Loucy (cell line): ENCODE measurements around the gene TLK1.

Experiments
- EZH2phosphoT487 ChIP-seq: fragments of 200-600 bp; IDR thresholded peaks from 2 replicates; pipeline ENCODE4 v1.6.1; 2018; ENCODE audit warnings: antibody characterized with exemption, mild to moderate bottlenecking, moderate library complexity, borderline replicate concordance
- TF ChIP-seq, protein P1 (sequence below): fragments of 200-600 bp; sonication (generic); conservative IDR thresholded peaks from 2 replicates; pipeline ENCODE4 v1.5.1; 2014; ENCODE audit warnings: mild to moderate bottlenecking, antibody characterized with exemption, low read length

DNA sequence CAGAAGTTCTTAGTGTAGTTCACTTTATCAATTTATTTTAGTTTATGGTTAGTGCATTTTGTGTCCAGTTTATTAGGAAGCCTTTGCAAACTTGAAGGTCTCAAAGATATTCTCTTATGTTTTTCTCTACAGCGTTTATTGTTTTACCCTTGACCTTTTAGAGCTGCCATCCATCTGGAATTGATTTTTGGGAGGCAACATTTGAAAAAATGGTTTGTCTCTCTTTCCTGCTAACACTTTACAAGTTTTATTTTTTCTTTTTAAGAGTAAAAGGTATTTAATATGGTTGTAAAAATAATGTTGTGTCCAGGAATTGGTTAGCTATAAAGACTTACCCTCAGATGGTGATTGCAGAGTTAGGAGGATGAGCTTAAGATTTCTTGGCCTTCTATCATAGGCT, 217.7 kb downstream of the TLK1 start:
- TF ChIP-seq, protein P1, sequence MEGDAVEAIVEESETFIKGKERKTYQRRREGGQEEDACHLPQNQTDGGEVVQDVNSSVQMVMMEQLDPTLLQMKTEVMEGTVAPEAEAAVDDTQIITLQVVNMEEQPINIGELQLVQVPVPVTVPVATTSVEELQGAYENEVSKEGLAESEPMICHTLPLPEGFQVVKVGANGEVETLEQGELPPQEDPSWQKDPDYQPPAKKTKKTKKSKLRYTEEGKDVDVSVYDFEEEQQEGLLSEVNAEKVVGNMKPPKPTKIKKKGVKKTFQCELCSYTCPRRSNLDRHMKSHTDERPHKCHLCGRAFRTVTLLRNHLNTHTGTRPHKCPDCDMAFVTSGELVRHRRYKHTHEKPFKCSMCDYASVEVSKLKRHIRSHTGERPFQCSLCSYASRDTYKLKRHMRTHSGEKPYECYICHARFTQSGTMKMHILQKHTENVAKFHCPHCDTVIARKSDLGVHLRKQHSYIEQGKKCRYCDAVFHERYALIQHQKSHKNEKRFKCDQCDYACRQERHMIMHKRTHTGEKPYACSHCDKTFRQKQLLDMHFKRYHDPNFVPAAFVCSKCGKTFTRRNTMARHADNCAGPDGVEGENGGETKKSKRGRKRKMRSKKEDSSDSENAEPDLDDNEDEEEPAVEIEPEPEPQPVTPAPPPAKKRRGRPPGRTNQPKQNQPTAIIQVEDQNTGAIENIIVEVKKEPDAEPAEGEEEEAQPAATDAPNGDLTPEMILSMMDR: no peak
- TF ChIP-seq EZH2phosphoT487: no peak
